Lower leg skin (tissue), 4 donors: Measurements from ENCODE around the gene ARHGEF10L. TPM values are rescaled to one million over a fixed set of nuclear protein-coding genes. Genes with fewer than 3 reads are reported as not detected.

Experiments used
- DNase-seq, 2 donors: peaks; one replicate each; pipeline ENCODE4 v3.0.0-alpha.2; 2019; ENCODE audit warnings: low spot score in 2 of 2
- H3K4me3 ChIP-seq: fragments of 200-600 bp; sonication (generic); 2 replicates; pipeline ENCODE4 v1.5.1; 2017; ENCODE audit warnings: mild to moderate bottlenecking, low read depth; ENCODE audit not compliant: poor library complexity, severe bottlenecking
- CTCF ChIP-seq, 3 donors: fragments of 450-650 bp; IDR thresholded peaks; one replicate each; pipeline ENCODE4 v1.5.1; 2016; ENCODE audit warnings: antibody characterized with exemption in 3 of 3, mild to moderate bottlenecking in 3 of 3, moderate library complexity in 2 of 3
- POLR2A ChIP-seq, 2 donors: fragments of 450-650 bp; IDR thresholded peaks; one replicate each; pipeline ENCODE4 v1.6.1; 2016 to 2017; ENCODE audit warnings: antibody characterized with exemption in 2 of 2, mild to moderate bottlenecking in 1 of 2, moderate library complexity in 1 of 2
- WGBS, 2 donors: methylation state at CpG; one replicate each; pipeline ENCODE4 v1.1.5; 2018; 5-methylcytosine and 5-hydroxymethylcytosine counted together
- intact Hi-C: fragments of 100-400 bp; cut with DNase I; formaldehyde crosslinking; loops from one replicate; pipeline ENCODE4 v1.15.0; 2023; ENCODE audit warnings: low total_unique reads
- total RNA-seq, 4 donors: library from RNA; depleted of rRNA; stranded (reverse); fragments of >200 nt; gene quantifications; one replicate each; pipeline ENCODE4 v1.1.0, GENCODE V29; 2016

ARHGEF10L gene
- total RNA-seq, 4 donors from 2014 or later, result 95.1 to 125 (median 114) TPM

GRCh38 chr1:17510138-17510537 lies 29.4 kb upstream of the ARHGEF10L start:
- no peak for TF ChIP-seq CTCF (IDR thresholded peaks at IDR 0.05)
- no peak for TF ChIP-seq POLR2A (IDR thresholded peaks at IDR 0.05)
- intact Hi-C loops, result no loop called here
- no peak overlapping the region for H3K4me3 ChIP-seq
- 89 to 96% methylated on average over 3 of the region's 3 CpGs for WGBS, 2 donors
- DNase-seq, result no peak

- intact Hi-C loops, result no loop called here
- H3K4me3 ChIP-seq, result no peak overlapping the region
- no peak for DNase-seq
- no peak for TF ChIP-seq POLR2A (IDR thresholded peaks at IDR 0.05)
- TF ChIP-seq CTCF (IDR thresholded peaks at IDR 0.05), result no peak
- WGBS, 2 donors, result 90 to 93% methylated on average over 2 of the region's 2 CpGs
Observed at GRCh38 chr1:17511188-17511587, 28.3 kb upstream of the ARHGEF10L start.

- no peak for TF ChIP-seq CTCF (IDR thresholded peaks at IDR 0.05)
- TF ChIP-seq POLR2A (IDR thresholded peaks at IDR 0.05), result no peak
- 61 to 63% methylated on average over 4 of the region's 4 CpGs for WGBS, 2 donors
- intact Hi-C loops, result no loop called here
- H3K4me3 ChIP-seq, result no peak overlapping the region
- DNase-seq, result no peak
Observed at GRCh38 chr1:17513131-17513530, 26.4 kb upstream of the ARHGEF10L start.

- TF ChIP-seq POLR2A (IDR thresholded peaks at IDR 0.05) (no peak), CTCF (IDR thresholded peaks at IDR 0.05) (no peak)
- 90 to 91% methylated on average over 10 of the region's 10 CpGs for WGBS, 2 donors
- DNase-seq, result no peak
- H3K4me3 ChIP-seq, result no peak overlapping the region
- intact Hi-C loops, result no loop called here
Observed at GRCh38 chr1:17514776-17515175, 24.7 kb upstream of the ARHGEF10L start.

- intact Hi-C loops, result no loop called here
- TF ChIP-seq POLR2A (IDR thresholded peaks at IDR 0.05), result no peak
- TF ChIP-seq CTCF (IDR thresholded peaks at IDR 0.05), result no peak
- WGBS, 2 donors, result 72 to 85% methylated on average over 5 of the region's 5 CpGs
- DNase-seq, result no peak
- no peak overlapping the region for H3K4me3 ChIP-seq
Observed at GRCh38 chr1:17515902-17516301, 23.6 kb upstream of the ARHGEF10L start.
